ENCODE results near the gene PLTP.

GRCh38 chr20:45948742-45949541 is 37.0 kb upstream of the PLTP start:
- TF ChIP-seq EZH2 (IDR thresholded peaks at IDR 0.05; ENCODE audit: low read depth, unreplicated experiment) (no peak), CTCF (conservative IDR thresholded peaks at IDR 0.05; ENCODE audit: low read depth in 2 of 2) (no peak), POLR2AphosphoS5 (IDR thresholded peaks at IDR 0.05; ENCODE audit: low read depth) (no peak; the same call in 1 of the 2 replicates), STAT1 (IDR thresholded peaks at IDR 0.05; ENCODE audit: unreplicated experiment) (no peak), REST (IDR thresholded peaks at IDR 0.05; ENCODE audit: unreplicated experiment) (no peak), JUNB (IDR thresholded peaks at IDR 0.05; ENCODE audit: unreplicated experiment) (no peak), EZH2phosphoT487 (IDR thresholded peaks at IDR 0.05; ENCODE audit: unreplicated experiment) (no peak), CREB1 (CRISPR knock-in tag; IDR thresholded peaks at IDR 0.05; ENCODE audit: low read depth) (no peak), ETS1 (IDR thresholded peaks at IDR 0.05) (no peak), ZNF462 (CRISPR knock-in tag; IDR thresholded peaks at IDR 0.05) (no peak), NANOG (IDR thresholded peaks at IDR 0.05; ENCODE audit: borderline replicate concordance) (no peak), ZNF331 (CRISPR knock-in tag; IDR thresholded peaks at IDR 0.05; ENCODE audit: low read depth) (no peak), ZNF114 (CRISPR knock-in tag; IDR thresholded peaks at IDR 0.05) (no peak)
